ENCODE measurements around the gene DOCK1.

DOCK1 gene

GRCh38 chr10:127370601-127371000 lies 465.4 kb downstream of the DOCK1 start:
- H3K9ac ChIP-seq (ENCODE audit: low read length) = no peak overlapping the region
- no peak overlapping the region for H2AFZ ChIP-seq (ENCODE audit: low read depth, low read length)
- H2BK12ac ChIP-seq (ENCODE audit: low read length in 2 of 2) = no peak overlapping the region
- H4K8ac ChIP-seq (ENCODE audit: low read length) = no peak overlapping the region
- no peak overlapping the region for H3K4ac ChIP-seq (ENCODE audit: low read depth in 1 of 2, low read length in 2 of 2)
- no peak overlapping the region for H2BK15ac ChIP-seq (ENCODE audit: low read depth, poor library complexity, severe bottlenecking)
- no peak overlapping the region for H4K91ac ChIP-seq (ENCODE audit: low read length)
- H2AK5ac ChIP-seq (ENCODE audit: low read length, severe bottlenecking) = no peak overlapping the region
- H3K23ac ChIP-seq (ENCODE audit: low read length in 2 of 2) = no peak overlapping the region
- H3K9me3 ChIP-seq (ENCODE audit: control insufficient read depth, low read length) = no peaks in the 10 kb centered on the region
- no peak overlapping the region for H3K18ac ChIP-seq (ENCODE audit: low read depth in 1 of 2, low read length in 2 of 2)
- H3K4me3 ChIP-seq (ENCODE audit: insufficient read depth in 1 of 2, low read depth in 1 of 2, low read length in 2 of 2) = no peak overlapping the region
- no peak overlapping the region for H3K4me2 ChIP-seq (ENCODE audit: low read length, poor library complexity, severe bottlenecking)
- no peaks in the 10 kb centered on the region for H3K4me1 ChIP-seq (ENCODE audit: control insufficient read depth, insufficient read depth, low read depth, low read length)
- no peak overlapping the region for H3K14ac ChIP-seq (ENCODE audit: low read length in 2 of 2)
- H3K36me3 ChIP-seq (ENCODE audit: control insufficient read depth in 1 of 2, insufficient read depth in 2 of 2, low read depth in 1 of 2, low read length in 2 of 2) = peaks cover 38 to 64% of the 10 kb centered on the region in 2 experiments
- H2BK5ac ChIP-seq (ENCODE audit: low read depth, low read length, poor library complexity, severe bottlenecking) = no peak overlapping the region
- no peak for DNase-seq
- 98% methylated on average over 6 of the region's 7 CpGs for WGBS
- no peak overlapping the region for H2BK120ac ChIP-seq (ENCODE audit: low read depth, low read length)
- H3K27me3 ChIP-seq (ENCODE audit: control insufficient read depth in 1 of 2, insufficient read depth in 1 of 2, low read length in 2 of 2) = no peaks in the 10 kb centered on the region
- H3K79me1 ChIP-seq (replicated peaks; ENCODE audit: low read length, poor library complexity, severe bottlenecking) = no peaks in the 10 kb centered on the region
- H3K27ac ChIP-seq (ENCODE audit: low read length, poor library complexity, severe bottlenecking) = no peak overlapping the region

- 100% methylated on average over 3 of the region's 3 CpGs for WGBS
- Histone ChIP-seq H3K4me3 (ENCODE audit: insufficient read depth in 1 of 2, low read depth in 1 of 2, low read length in 2 of 2) (no peak overlapping the region), H3K36me3 (ENCODE audit: control insufficient read depth in 1 of 2, insufficient read depth in 2 of 2, low read depth in 1 of 2, low read length in 2 of 2) (peaks cover 28 to 63% of the 10 kb centered on the region in 2 experiments), H3K27ac (ENCODE audit: low read length, poor library complexity, severe bottlenecking) (no peak overlapping the region), H2AK5ac (ENCODE audit: low read length, severe bottlenecking) (no peak overlapping the region), H3K4me1 (ENCODE audit: control insufficient read depth, insufficient read depth, low read depth, low read length) (no peaks in the 10 kb centered on the region), H3K9ac (ENCODE audit: low read length) (no peak overlapping the region), H3K4ac (ENCODE audit: low read depth in 1 of 2, low read length in 2 of 2) (no peak overlapping the region), H3K79me1 (replicated peaks; ENCODE audit: low read length, poor library complexity, severe bottlenecking) (peaks cover 1% of the 10 kb centered on the region), H3K9me3 (ENCODE audit: control insufficient read depth, low read length) (no peaks in the 10 kb centered on the region), H3K27me3 (ENCODE audit: control insufficient read depth in 1 of 2, insufficient read depth in 1 of 2, low read length in 2 of 2) (no peaks in the 10 kb centered on the region), H2BK120ac (ENCODE audit: low read depth, low read length) (no peak overlapping the region), H3K23ac (ENCODE audit: low read length in 2 of 2) (no peak overlapping the region), H3K4me2 (ENCODE audit: low read length, poor library complexity, severe bottlenecking) (no peak overlapping the region), H2BK12ac (ENCODE audit: low read length in 2 of 2) (no peak overlapping the region), H2AFZ (ENCODE audit: low read depth, low read length) (no peak overlapping the region), H3K14ac (ENCODE audit: low read length in 2 of 2) (no peak overlapping the region), H4K8ac (ENCODE audit: low read length) (no peak overlapping the region), H4K91ac (ENCODE audit: low read length) (no peak overlapping the region), H2BK15ac (ENCODE audit: low read depth, poor library complexity, severe bottlenecking) (no peak overlapping the region), H3K18ac (ENCODE audit: low read depth in 1 of 2, low read length in 2 of 2) (no peak overlapping the region), H2BK5ac (ENCODE audit: low read depth, low read length, poor library complexity, severe bottlenecking) (no peak overlapping the region)
- DNase-seq = no peak
Measured at GRCh38 chr10:127372361-127372760, 467.1 kb downstream of the DOCK1 start.

- 91% methylated on average over 20 of the region's 20 CpGs for WGBS
- no peak overlapping the region for H4K8ac ChIP-seq (ENCODE audit: low read length)
- no peak overlapping the region for H2BK15ac ChIP-seq (ENCODE audit: low read depth, poor library complexity, severe bottlenecking)
- H2BK120ac ChIP-seq (ENCODE audit: low read depth, low read length) = no peak overlapping the region
- H3K9me3 ChIP-seq (ENCODE audit: control insufficient read depth, low read length) = no peaks in the 10 kb centered on the region
- no peak overlapping the region for H2BK5ac ChIP-seq (ENCODE audit: low read depth, low read length, poor library complexity, severe bottlenecking)
- no peak overlapping the region for H3K23ac ChIP-seq (ENCODE audit: low read length in 2 of 2)
- H4K91ac ChIP-seq (ENCODE audit: low read length) = no peak overlapping the region
- no peak overlapping the region for H3K27ac ChIP-seq (ENCODE audit: low read length, poor library complexity, severe bottlenecking)
- no peak overlapping the region for H2AK5ac ChIP-seq (ENCODE audit: low read length, severe bottlenecking)
- H2BK12ac ChIP-seq (ENCODE audit: low read length in 2 of 2) = no peak overlapping the region
- no peak overlapping the region for H3K4ac ChIP-seq (ENCODE audit: low read depth in 1 of 2, low read length in 2 of 2)
- H3K36me3 ChIP-seq (ENCODE audit: control insufficient read depth in 1 of 2, insufficient read depth in 2 of 2, low read depth in 1 of 2, low read length in 2 of 2) = peaks cover 22 to 63% of the 10 kb centered on the region in 2 experiments
- no peak overlapping the region for H3K9ac ChIP-seq (ENCODE audit: low read length)
- no peak overlapping the region for H2AFZ ChIP-seq (ENCODE audit: low read depth, low read length)
- H3K79me1 ChIP-seq (replicated peaks; ENCODE audit: low read length, poor library complexity, severe bottlenecking) = peaks cover 1% of the 10 kb centered on the region
- H3K4me3 ChIP-seq (ENCODE audit: insufficient read depth in 1 of 2, low read depth in 1 of 2, low read length in 2 of 2) = no peak overlapping the region
- H3K4me2 ChIP-seq (ENCODE audit: low read length, poor library complexity, severe bottlenecking) = no peak overlapping the region
- no peak overlapping the region for H3K18ac ChIP-seq (ENCODE audit: low read depth in 1 of 2, low read length in 2 of 2)
- H3K4me1 ChIP-seq (ENCODE audit: control insufficient read depth, insufficient read depth, low read depth, low read length) = no peaks in the 10 kb centered on the region
- no peak for DNase-seq
- no peaks in the 10 kb centered on the region for H3K27me3 ChIP-seq (ENCODE audit: control insufficient read depth in 1 of 2, insufficient read depth in 1 of 2, low read length in 2 of 2)
- H3K14ac ChIP-seq (ENCODE audit: low read length in 2 of 2) = no peak overlapping the region
Measured at GRCh38 chr10:127374074-127374680, 468.9 kb downstream of the DOCK1 start.

- Histone ChIP-seq H3K27me3 (ENCODE audit: control insufficient read depth in 1 of 2, insufficient read depth in 1 of 2, low read length in 2 of 2) (no peaks in the 10 kb centered on the region), H3K4me2 (ENCODE audit: low read length, poor library complexity, severe bottlenecking) (no peak overlapping the region), H4K91ac (ENCODE audit: low read length) (no peak overlapping the region), H4K8ac (ENCODE audit: low read length) (peak overlapping the region; percentile 38), H2BK5ac (ENCODE audit: low read depth, low read length, poor library complexity, severe bottlenecking) (no peak overlapping the region), H2AK5ac (ENCODE audit: low read length, severe bottlenecking) (no peak overlapping the region), H3K14ac (ENCODE audit: low read length in 2 of 2) (no peak overlapping the region), H3K79me1 (replicated peaks; ENCODE audit: low read length, poor library complexity, severe bottlenecking) (peaks cover 3% of the 10 kb centered on the region), H3K9me3 (ENCODE audit: control insufficient read depth, low read length) (no peaks in the 10 kb centered on the region), H3K27ac (ENCODE audit: low read length, poor library complexity, severe bottlenecking) (no peak overlapping the region), H3K4ac (ENCODE audit: low read depth in 1 of 2, low read length in 2 of 2) (no peak overlapping the region), H2BK12ac (ENCODE audit: low read length in 2 of 2) (no peak overlapping the region), H3K4me3 (ENCODE audit: insufficient read depth in 1 of 2, low read depth in 1 of 2, low read length in 2 of 2) (no peak overlapping the region), H2BK120ac (ENCODE audit: low read depth, low read length) (no peak overlapping the region), H2BK15ac (ENCODE audit: low read depth, poor library complexity, severe bottlenecking) (no peak overlapping the region), H2AFZ (ENCODE audit: low read depth, low read length) (no peak overlapping the region), H3K18ac (ENCODE audit: low read depth in 1 of 2, low read length in 2 of 2) (no peak overlapping the region), H3K23ac (ENCODE audit: low read length in 2 of 2) (no peak overlapping the region), H3K36me3 (ENCODE audit: control insufficient read depth in 1 of 2, insufficient read depth in 2 of 2, low read depth in 1 of 2, low read length in 2 of 2) (peaks cover 19 to 60% of the 10 kb centered on the region in 2 experiments), H3K9ac (ENCODE audit: low read length) (no peak overlapping the region), H3K4me1 (ENCODE audit: control insufficient read depth, insufficient read depth, low read depth, low read length) (no peaks in the 10 kb centered on the region)
- no peak for DNase-seq
- 93% methylated on average over 5 of the region's 5 CpGs for WGBS
Measured at GRCh38 chr10:127374901-127375300, 469.7 kb downstream of the DOCK1 start.
